Uterus (tissue), 2 donors: Measurements from ENCODE around the gene ENTPD1.

ENCODE experiments used
- CTCF ChIP-seq, 4 experiments: fragments of 200-600 bp in 2 of 4; fragments of 450-650 bp in 2 of 4; sonication (generic) in 2 of 4; IDR thresholded peaks; one replicate each; pipeline ENCODE4 v1.5.1; 2016 to 2019; ENCODE audit warnings: antibody characterized with exemption in 4 of 4, mild to moderate bottlenecking in 2 of 4, moderate library complexity in 1 of 4
- POLR2A ChIP-seq, 2 donors: fragments of 450-650 bp; IDR thresholded peaks; one replicate each; pipeline ENCODE4 v1.6.1; 2016; ENCODE audit warnings: antibody characterized with exemption in 2 of 2, mild to moderate bottlenecking in 1 of 2, moderate library complexity in 1 of 2

GRCh38 chr10:95788830-95789229, 32.9 kb downstream of the ENTPD1 start:
- TF ChIP-seq CTCF (IDR thresholded peaks at IDR 0.05) (no peak), POLR2A (IDR thresholded peaks at IDR 0.05) (no peak)
